ENCODE data around the gene DMKN.

Gene DMKN

GRCh38 chr19:35518313-35518712 is 4.9 kb upstream of the DMKN start:
- Histone ChIP-seq H3K27me3 (ENCODE audit: insufficient read depth, poor library complexity, severe bottlenecking) (peaks cover 2% of the 10 kb centered on the region), H3K27ac (replicated peaks) (no peak overlapping the region), H3K4me3 (replicated peaks; ENCODE audit: insufficient read depth, low read length) (no peak overlapping the region)
- no peak for DNase-seq (ENCODE audit: low read depth in 1 of 2, low spot score in 1 of 2)
- no peak for TF ChIP-seq SPI1 (IDR thresholded peaks at IDR 0.05; ENCODE audit: borderline replicate concordance, low read depth)
- TF ChIP-seq POLR2AphosphoS5 (IDR thresholded peaks at IDR 0.05; ENCODE audit: low read depth) = no peak
- TF ChIP-seq GABPA (IDR thresholded peaks at IDR 0.05; ENCODE audit: low read depth) = no peak
- TF ChIP-seq CTCF (IDR thresholded peaks at IDR 0.05; ENCODE audit: insufficient read depth, low read length) = no peak
- TF ChIP-seq REST (IDR thresholded peaks at IDR 0.05; ENCODE audit: insufficient replicate concordance, low read depth) = no peak

GRCh38 chr19:35517342-35517741 is 3.9 kb upstream of the DMKN start:
- no peak overlapping the region for H3K27ac ChIP-seq (replicated peaks)
- no peak for DNase-seq (ENCODE audit: low read depth in 1 of 2, low spot score in 1 of 2)
- no peak overlapping the region for H3K4me3 ChIP-seq (replicated peaks; ENCODE audit: insufficient read depth, low read length)
- peaks cover 5% of the 10 kb centered on the region for H3K27me3 ChIP-seq (ENCODE audit: insufficient read depth, poor library complexity, severe bottlenecking)
- no peak for TF ChIP-seq SPI1 (IDR thresholded peaks at IDR 0.05; ENCODE audit: borderline replicate concordance, low read depth)
- no peak for TF ChIP-seq POLR2AphosphoS5 (IDR thresholded peaks at IDR 0.05; ENCODE audit: low read depth)
- no peak for TF ChIP-seq REST (IDR thresholded peaks at IDR 0.05; ENCODE audit: insufficient replicate concordance, low read depth)
- no peak for TF ChIP-seq GABPA (IDR thresholded peaks at IDR 0.05; ENCODE audit: low read depth)
- no peak for TF ChIP-seq CTCF (IDR thresholded peaks at IDR 0.05; ENCODE audit: insufficient read depth, low read length)

- Histone ChIP-seq H3K27ac (replicated peaks) (no peak overlapping the region), H3K4me3 (replicated peaks; ENCODE audit: insufficient read depth, low read length) (no peak overlapping the region), H3K27me3 (ENCODE audit: insufficient read depth, poor library complexity, severe bottlenecking) (peaks cover 9% of the 10 kb centered on the region)
- TF ChIP-seq REST (IDR thresholded peaks at IDR 0.05; ENCODE audit: insufficient replicate concordance, low read depth) = no peak
- TF ChIP-seq SPI1 (IDR thresholded peaks at IDR 0.05; ENCODE audit: borderline replicate concordance, low read depth) = no peak
- no peak for TF ChIP-seq POLR2AphosphoS5 (IDR thresholded peaks at IDR 0.05; ENCODE audit: low read depth)
- no peak for TF ChIP-seq GABPA (IDR thresholded peaks at IDR 0.05; ENCODE audit: low read depth)
- no peak for TF ChIP-seq CTCF (IDR thresholded peaks at IDR 0.05; ENCODE audit: insufficient read depth, low read length)
- DNase-seq (ENCODE audit: low read depth in 1 of 2, low spot score in 1 of 2) = no peak
Observed at GRCh38 chr19:35516310-35516709, 2.9 kb upstream of the DMKN start.

All from HL-60 (cell line).